ENCODE measurements around the gene LRRC4C.

DNA sequence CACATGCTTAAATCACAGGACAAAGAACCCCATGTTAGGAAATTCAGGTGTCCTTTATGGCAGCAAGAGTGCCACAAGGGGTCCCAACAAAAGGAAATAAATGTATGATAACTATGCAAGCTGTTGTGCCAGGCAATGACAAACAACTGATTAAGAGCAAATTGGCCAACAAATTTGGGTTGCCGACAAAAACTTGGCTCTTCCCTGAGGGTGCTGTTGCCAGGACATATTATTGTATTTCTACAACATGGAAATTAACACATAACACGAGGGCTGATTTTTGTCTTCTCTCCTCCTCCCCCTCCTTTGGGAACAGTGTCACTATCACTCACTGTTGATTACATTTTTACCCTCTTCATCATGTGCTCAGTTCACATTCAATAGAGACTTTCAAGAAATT is 56.0 kb downstream of the LRRC4C start:
- TF ChIP-seq, protein P1, sequence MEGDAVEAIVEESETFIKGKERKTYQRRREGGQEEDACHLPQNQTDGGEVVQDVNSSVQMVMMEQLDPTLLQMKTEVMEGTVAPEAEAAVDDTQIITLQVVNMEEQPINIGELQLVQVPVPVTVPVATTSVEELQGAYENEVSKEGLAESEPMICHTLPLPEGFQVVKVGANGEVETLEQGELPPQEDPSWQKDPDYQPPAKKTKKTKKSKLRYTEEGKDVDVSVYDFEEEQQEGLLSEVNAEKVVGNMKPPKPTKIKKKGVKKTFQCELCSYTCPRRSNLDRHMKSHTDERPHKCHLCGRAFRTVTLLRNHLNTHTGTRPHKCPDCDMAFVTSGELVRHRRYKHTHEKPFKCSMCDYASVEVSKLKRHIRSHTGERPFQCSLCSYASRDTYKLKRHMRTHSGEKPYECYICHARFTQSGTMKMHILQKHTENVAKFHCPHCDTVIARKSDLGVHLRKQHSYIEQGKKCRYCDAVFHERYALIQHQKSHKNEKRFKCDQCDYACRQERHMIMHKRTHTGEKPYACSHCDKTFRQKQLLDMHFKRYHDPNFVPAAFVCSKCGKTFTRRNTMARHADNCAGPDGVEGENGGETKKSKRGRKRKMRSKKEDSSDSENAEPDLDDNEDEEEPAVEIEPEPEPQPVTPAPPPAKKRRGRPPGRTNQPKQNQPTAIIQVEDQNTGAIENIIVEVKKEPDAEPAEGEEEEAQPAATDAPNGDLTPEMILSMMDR (IDR thresholded peaks at IDR 0.05), result no peak
- no peak for TF ChIP-seq ZFX (IDR thresholded peaks at IDR 0.05; ENCODE audit: borderline replicate concordance)

Data from 22Rv1 (cell line).